Coronary artery (tissue), 2 donors: ENCODE results near the gene POMT2.

Experiments used
- DNase-seq: peaks from one replicate; pipeline ENCODE4 v3.0.0-alpha.2; 2017; ENCODE audit warnings: low spot score
- H3K27ac ChIP-seq, 2 donors: fragments of 200-600 bp; sonication (generic); one replicate each; pipeline ENCODE4 v1.5.1; 2016 to 2019
- H3K4me3 ChIP-seq: fragments of 200-600 bp; sonication (generic); 2 replicates; pipeline ENCODE4 v1.5.1; 2016; ENCODE audit warnings: mild to moderate bottlenecking, moderate library complexity
- TF ChIP-seq, protein P1 (sequence below): fragments of 200-600 bp; sonication (generic); IDR thresholded peaks from one replicate; pipeline ENCODE4 v1.5.1; 2019; ENCODE audit warnings: antibody characterized with exemption

POMT2 gene

DNA sequence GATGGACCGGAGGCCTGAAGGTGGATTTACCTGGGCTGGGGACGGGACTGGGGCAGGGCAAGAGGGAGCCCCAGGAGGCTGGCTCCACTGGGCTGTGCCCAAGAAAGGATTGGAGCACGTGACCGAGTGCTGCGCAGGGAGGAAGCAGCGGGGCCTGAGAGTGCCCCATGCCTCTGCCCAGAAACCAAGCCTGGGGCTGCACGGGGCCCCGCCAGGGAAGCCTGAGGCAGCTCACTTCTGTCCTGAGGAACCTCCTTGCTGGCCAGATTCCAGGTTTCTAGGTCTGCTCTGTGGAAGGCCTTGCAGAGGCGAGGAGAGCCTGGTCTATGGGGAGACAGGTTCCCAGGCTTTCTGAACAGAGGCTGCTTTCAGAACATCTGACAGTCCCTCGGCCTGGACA, 60.1 kb downstream of the POMT2 start:
- TF ChIP-seq, protein P1, sequence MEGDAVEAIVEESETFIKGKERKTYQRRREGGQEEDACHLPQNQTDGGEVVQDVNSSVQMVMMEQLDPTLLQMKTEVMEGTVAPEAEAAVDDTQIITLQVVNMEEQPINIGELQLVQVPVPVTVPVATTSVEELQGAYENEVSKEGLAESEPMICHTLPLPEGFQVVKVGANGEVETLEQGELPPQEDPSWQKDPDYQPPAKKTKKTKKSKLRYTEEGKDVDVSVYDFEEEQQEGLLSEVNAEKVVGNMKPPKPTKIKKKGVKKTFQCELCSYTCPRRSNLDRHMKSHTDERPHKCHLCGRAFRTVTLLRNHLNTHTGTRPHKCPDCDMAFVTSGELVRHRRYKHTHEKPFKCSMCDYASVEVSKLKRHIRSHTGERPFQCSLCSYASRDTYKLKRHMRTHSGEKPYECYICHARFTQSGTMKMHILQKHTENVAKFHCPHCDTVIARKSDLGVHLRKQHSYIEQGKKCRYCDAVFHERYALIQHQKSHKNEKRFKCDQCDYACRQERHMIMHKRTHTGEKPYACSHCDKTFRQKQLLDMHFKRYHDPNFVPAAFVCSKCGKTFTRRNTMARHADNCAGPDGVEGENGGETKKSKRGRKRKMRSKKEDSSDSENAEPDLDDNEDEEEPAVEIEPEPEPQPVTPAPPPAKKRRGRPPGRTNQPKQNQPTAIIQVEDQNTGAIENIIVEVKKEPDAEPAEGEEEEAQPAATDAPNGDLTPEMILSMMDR, result no peak
- H3K27ac ChIP-seq, result no peak overlapping the region
- H3K4me3 ChIP-seq, result no peak overlapping the region
- DNase-seq, result no peak

DNA sequence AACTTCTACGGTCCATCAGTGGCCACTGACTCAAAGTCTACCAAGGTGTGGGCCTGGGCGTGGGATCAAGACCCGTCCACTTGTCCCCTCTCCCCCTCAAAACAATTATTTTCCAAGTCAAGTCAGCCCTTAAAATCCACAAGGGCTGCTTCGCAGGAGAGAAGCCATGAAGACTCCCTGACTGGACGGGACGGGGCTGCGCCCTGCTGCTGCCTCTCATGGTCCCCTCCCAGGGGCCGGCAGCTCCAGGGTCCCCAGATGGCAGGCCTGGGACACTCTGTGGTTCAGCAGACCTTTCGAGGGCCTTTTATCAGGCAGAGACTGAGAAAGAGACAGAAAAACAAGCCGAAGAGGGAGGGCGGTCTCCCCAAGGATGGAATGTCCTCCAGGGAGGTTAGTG, 60.5 kb downstream of the POMT2 start:
- DNase-seq, result no peak
- no peak overlapping the region for H3K4me3 ChIP-seq
- no peak overlapping the region for H3K27ac ChIP-seq
- TF ChIP-seq, protein P1, result no peak

DNA sequence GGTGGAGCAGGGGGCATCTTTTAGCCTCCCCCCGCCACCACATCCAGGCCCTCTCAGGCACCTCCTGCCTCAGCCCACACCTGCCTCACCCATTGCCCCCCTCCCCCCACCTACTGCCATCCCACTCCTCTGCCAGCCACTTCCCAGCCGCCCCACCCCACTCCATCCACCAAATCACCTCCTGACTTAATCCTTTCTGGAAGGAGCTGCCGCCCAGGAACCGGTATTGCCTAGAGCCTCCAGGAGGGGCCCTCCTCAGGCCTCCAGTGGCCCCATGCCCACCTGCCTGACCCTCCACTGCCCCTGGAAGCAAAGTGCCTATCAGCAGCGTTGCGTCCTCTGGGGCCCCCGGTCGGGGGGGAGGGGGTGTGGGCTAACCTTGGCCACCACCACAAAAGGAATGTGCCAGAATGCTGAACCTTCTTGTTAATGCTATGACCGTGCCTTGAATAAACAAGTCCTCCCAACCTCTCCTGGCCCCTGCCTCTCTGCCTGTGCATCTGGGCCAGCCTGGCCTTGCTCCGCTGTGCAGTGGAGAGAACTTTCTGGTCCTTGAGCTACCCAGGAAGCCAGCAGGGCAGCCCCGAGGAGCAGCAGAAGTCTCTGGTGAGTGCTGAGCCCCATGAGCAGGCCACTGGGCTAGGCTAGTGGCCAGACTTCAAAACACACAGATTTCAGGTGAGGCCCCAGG, 61.5 kb downstream of the POMT2 start:
- Histone ChIP-seq H3K27ac (no peak overlapping the region), H3K4me3 (no peak overlapping the region)
- TF ChIP-seq, protein P1, result no peak
- DNase-seq, result no peak

DNA sequence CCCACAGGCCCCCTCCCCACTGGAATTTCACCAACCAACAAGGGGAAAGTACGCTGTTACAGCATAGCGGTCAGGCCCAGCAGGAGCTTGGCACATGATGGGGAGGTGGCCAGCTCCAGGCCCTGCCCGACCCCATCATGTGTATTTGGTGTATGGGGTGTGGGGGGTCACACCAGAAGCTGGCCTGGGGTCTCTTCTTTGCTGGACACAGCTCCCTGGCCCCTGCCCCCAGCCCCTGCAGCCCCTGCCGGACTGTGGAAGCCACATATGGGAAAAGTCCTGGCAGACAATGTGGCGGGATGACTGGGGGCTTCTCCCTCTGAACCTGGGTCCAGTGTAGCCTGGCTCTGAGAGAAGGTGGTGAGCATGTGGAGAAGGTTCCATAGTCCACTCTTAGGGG, 62.1 kb downstream of the POMT2 start:
- DNase-seq, result no peak
- H3K4me3 ChIP-seq, result no peak overlapping the region
- no peak overlapping the region for H3K27ac ChIP-seq
- TF ChIP-seq, protein P1, result no peak

DNA sequence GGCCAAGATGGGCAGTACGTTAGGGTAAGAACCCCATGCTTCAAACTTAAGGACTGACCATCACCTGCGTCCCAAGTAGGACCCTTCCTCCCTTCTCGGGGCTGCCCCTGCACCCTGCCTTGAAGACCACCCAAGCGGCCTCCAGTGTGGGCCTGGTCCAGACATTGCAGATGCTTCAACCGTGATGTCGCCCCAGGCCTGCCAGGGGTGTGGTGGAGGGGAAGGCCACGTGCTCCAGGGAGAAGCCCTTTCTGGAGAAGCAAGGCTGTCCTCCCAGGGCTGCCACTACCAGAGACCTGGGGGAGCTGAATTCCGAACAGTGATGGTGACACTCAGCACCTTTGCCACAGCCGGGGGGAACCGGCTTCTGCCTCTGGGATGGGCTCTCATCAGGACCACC, 63.0 kb downstream of the POMT2 start:
- no peak overlapping the region for H3K4me3 ChIP-seq
- DNase-seq, result no peak
- H3K27ac ChIP-seq, result no peak overlapping the region
- TF ChIP-seq, protein P1, result no peak

DNA sequence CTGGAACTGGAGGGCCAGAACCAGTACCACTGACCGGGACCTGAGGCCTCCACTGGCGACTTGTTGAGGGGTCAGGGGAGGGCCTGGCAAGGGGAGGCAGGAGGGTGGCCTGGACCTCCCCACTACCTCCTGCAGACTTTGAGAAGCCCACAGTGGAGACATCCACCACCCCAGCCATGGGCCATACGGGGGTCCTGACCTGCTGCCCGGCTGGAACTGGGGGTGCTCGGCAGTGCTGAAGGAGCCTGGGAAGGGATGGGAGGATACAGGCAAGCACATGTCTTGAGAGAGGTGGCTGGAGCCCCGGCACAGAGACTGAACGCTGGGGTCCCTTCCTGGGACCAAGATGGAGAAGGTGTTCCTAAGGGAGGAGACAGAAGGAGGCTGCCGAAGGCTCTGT, 64.0 kb downstream of the POMT2 start:
- TF ChIP-seq, protein P1, result no peak
- no peak overlapping the region for H3K27ac ChIP-seq
- DNase-seq, result no peak
- H3K4me3 ChIP-seq, result no peak overlapping the region
